Stimulated activated naive CD4-positive, alpha-beta T cell (primary cell): ENCODE results near the gene SLC6A13.
"Not testable (repeated sequence)": the region's sequence is repeated elsewhere in the genome, so short reads cannot be mapped to it uniquely, and the experiment has no call there.

Source experiments
- DNase-seq, 6 experiments: peaks; one replicate each; lab custom pipeline; 2025; lab: John Stamatoyannopoulos, UW

SLC6A13 gene

GRCh38 chr12:262817-263216 is at the start of gene SLC6A13:
SLC6A13 (minus strand) TSS chr12:262836; CDS start chr12:260052, 2,784 bp downstream.
- no peak for DNase-seq

DNA sequence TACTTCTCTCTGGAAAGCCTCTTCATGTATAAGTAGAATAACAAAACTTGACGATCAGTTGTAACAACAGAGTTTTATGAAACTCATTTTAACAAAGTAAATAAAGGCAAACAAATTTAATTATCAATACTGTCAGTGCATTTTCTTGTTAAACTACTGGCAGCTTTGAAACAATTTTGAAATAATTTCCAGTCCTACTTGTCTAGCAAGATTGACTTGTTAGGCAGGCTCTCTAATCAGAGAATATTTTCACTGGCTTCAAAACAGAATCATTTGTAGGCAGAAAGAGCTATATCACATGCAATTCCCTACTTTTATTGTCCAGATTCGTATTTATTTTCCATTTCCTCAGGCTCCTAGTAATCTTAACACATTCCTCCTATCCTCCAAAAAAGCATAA is 45.9 kb upstream of the SLC6A13 start:
- DNase-seq: no peak

- no peak for DNase-seq
Measured at GRCh38 chr12:307406-307805, 44.8 kb upstream of the SLC6A13 start.

DNA sequence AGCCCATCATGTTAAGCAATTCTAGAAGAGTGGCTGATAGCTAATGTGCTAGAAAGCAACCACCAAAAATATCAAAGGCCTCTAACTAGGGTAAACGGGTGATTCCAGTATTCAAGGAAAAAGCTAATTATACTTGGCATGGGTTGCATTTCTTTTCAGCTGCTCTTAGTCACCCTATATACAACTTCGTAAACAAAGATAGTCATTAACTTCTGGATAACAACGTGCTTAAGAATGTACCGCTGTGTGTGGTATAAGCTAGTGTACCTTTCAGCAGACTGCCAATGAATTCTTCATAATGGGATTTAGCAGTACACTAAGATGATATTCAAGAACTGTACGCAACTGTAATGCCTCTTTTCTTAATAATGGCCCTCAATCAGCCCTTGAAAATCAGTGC is 42.2 kb upstream of the SLC6A13 start:
- no peak for DNase-seq

DNA sequence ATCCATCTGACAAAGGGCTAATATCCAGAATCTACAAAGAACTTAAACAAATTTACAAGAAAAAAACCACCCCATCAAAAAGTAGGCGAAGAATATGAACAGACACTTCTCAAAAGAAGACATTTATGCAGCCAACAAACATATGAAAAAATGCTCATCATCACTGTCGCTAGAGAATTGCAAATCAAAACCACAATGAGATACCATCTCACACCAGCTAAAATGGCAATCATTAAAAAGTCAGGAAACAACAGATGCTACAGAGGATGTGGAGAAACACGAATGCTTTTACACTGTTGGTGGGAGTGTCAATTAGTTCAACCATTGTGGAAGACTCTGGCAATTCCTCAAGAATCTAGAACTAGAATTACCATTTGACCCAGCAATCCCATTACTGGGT is 40.1 kb upstream of the SLC6A13 start:
- DNase-seq: peak in 1 of 6 experiments; percentile 8

DNA sequence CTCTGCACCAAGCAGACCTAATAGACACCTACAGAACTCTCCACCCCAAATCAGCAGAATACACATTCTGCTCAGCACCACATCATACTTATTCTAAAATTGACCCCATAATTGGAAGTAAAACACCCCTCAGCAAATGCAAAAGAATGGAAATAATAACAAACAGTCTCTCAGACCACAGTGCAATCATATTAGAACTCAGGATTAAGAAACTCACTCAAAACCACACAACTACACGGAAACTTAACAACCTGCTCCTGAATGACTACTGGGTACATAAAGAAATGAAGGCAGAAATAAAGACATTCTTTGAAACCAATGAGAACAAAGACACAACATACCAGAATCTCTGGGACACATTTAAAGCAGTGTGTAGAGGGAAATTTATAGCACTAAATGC is 37.5 kb upstream of the SLC6A13 start:
- not testable (repeated sequence) for DNase-seq

- not testable (repeated sequence) for DNase-seq
Measured at GRCh38 chr12:299511-299910, 36.9 kb upstream of the SLC6A13 start.

- not testable (repeated sequence) for DNase-seq
Measured at GRCh38 chr12:298059-298458, 35.4 kb upstream of the SLC6A13 start.

DNA sequence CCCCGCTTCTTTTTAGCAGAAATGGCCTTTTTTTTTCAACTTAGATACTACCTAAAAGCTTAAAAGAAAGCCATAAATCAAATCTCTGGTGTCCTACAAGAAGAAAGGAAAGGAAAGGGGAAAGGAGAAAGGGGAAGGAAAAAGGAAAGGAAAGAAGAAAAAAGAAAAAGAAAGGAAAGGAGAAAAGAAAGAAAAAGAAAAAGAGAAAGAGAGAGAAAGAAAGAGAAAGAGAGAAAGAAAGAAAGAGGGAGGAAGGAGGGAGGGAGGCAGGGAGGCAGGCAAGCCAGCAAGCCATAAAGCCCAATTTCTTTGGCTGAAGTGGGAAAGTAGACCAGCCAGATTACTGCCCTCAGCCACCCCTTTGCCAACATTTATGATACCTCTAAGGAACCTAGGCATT is 32.5 kb upstream of the SLC6A13 start:
- DNase-seq: no peak

DNA sequence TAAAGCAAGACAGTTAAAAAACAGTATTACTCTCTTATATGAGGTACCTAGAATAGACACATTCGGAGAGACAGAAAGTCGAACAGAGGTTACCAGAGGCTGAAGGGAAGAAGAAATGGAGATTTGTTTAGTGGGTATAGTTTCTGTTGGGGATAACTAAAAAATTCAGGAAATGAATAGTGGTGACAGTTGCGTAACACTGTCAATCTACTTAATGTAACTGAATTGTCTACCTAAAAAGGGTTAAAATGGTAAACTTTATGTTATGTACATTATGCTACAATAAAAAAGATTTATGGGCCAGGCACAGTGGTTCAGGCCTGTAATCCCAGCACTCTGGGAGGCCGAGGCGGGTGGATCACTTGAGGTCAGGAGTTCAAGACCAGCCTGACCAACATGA is 30.6 kb upstream of the SLC6A13 start:
- DNase-seq: no peak

GRCh38 chr12:292186-292585 is 29.6 kb upstream of the SLC6A13 start:
- no peak for DNase-seq

- DNase-seq: no peak
Measured at GRCh38 chr12:291153-291723, 28.6 kb upstream of the SLC6A13 start.

DNA sequence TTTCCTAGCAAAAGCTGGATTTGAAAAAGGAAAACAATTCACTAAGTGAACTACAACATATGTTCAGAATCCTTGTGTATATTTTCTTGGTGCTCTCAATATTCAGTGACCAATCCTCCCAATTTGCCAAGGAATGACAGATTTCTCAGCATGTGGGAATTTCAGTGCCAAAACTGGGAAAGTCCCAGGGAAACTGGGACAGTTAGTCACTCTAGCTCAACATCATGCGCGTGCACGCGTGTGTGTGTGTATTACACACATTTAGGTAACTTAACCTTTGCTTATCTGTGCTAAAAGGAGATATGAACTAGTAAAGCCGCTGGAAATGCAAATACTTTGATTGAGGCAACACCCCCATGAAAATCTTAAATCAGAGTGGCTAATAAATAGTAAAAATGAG is 26.1 kb upstream of the SLC6A13 start:
- DNase-seq: no peak

- DNase-seq: no peak
Measured at GRCh38 chr12:286531-287300, 24.1 kb upstream of the SLC6A13 start.

- no peak for DNase-seq
Measured at GRCh38 chr12:278046-278445, 15.4 kb upstream of the SLC6A13 start.

GRCh38 chr12:275812-276211 is 13.2 kb upstream of the SLC6A13 start:
- no peak for DNase-seq

- DNase-seq: no peak
Measured at GRCh38 chr12:273382-273781, 10.7 kb upstream of the SLC6A13 start.

- no peak for DNase-seq
Measured at GRCh38 chr12:272942-273341, 10.3 kb upstream of the SLC6A13 start.

DNA sequence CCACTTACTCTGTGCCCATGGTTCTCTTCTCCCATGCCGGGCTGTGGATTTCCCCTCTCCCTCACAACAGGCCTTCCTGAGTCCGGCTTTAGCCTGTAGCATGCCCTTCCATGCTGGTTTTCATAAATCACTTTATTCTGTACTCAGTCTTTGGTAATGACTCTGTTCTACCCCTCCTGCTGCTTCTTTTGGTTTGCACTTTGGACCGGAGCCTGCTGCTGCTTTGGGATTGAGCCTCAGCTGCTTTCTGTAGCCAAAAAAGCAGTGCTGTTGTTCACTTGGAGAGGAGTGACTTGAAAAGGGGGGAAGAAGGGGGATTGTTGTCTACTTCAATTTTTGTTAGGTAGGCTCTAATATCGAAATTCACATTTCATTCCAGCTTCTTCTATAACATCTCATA is 8.5 kb upstream of the SLC6A13 start:
- no peak for DNase-seq

- DNase-seq: no peak
Measured at GRCh38 chr12:269191-269590, 6.6 kb upstream of the SLC6A13 start.

- no peak for DNase-seq
Measured at GRCh38 chr12:268483-268840, 5.8 kb upstream of the SLC6A13 start.

DNA sequence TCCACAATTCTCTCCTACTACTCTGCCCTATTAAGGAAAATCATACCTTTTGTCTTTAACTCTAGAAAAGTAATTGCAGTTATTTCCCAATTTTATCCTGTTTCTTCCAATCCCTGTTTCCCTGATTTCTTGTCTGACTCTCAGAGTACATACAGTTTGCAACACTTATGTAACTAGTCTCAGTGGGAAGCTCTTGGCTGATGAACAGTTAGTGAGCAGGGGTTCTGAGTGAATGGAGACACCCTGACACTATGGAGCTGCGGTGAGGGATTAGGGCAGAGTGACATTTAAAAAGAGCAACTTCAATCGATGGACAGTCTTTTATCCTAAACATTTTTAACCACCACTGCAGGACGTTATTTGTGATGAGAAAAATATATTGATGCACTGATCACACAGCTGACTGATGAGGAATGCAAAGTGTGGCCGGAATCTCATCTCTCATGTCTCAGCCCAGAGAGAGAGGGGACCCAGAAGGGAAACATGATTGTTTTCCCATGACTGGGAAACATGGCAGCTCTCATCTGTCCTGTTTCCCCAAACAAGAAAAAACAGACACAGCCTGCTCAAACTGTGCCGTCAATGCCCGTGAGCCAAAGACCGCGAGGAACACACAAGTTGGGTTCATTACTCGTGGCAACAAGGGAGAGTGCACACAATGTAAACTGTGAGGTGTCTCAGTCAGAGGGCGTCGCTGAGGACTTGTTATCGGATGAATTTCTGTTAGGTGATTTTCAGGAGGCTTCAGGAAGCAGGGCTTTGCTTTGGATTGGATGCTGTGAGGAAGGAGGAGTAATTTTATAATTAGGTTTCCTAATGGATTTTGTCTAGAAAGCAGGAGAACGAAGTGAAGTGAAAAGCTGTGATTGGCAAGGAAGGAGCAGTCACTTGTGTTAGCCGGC is 5.2 kb upstream of the SLC6A13 start:
- no peak for DNase-seq

GRCh38 chr12:265096-265495 is 2.5 kb upstream of the SLC6A13 start:
- DNase-seq: peak in 1 of 6 experiments; percentile 4
